Dedifferentiated amniotic fluid mesenchymal stem cell (primary cell): ENCODE data around the gene MYH6.
"Not testable (repeated sequence)": the region's sequence is repeated elsewhere in the genome, so short reads cannot be mapped to it uniquely, and the experiment has no call there.

ENCODE experiments used
- DNase-seq: peaks from one replicate; pipeline ENCODE4 v3.0.0-alpha.2; 2016; ENCODE audit errors: extremely low spot score

The MYH6 gene

GRCh38 chr14:23396781-23397407 is 11.2 kb downstream of the MYH6 start:
- DNase-seq, result no peak

- DNase-seq, result no peak
These were observed 11.9 kb downstream of the MYH6 start for GRCh38 chr14:23396126-23396525.

- no peak for DNase-seq
These were observed 15.5 kb downstream of the MYH6 start for GRCh38 chr14:23392613-23393012.

- not testable (repeated sequence) for DNase-seq
These were observed 18.2 kb downstream of the MYH6 start for GRCh38 chr14:23389871-23390270.

GRCh38 chr14:23389396-23389795 is 18.7 kb downstream of the MYH6 start:
- no peak for DNase-seq

GRCh38 chr14:23388996-23389395 is 19.1 kb downstream of the MYH6 start:
- no peak for DNase-seq

- DNase-seq, result no peak
These were observed 19.9 kb downstream of the MYH6 start for GRCh38 chr14:23387916-23388882.

GRCh38 chr14:23386999-23387398 is 21.1 kb downstream of the MYH6 start:
- no peak for DNase-seq

- DNase-seq, result not testable (repeated sequence)
These were observed 21.8 kb downstream of the MYH6 start for GRCh38 chr14:23386266-23386657.

GRCh38 chr14:23385642-23386265 is 22.3 kb downstream of the MYH6 start:
- DNase-seq, result no peak

- no peak for DNase-seq
These were observed 22.8 kb downstream of the MYH6 start for GRCh38 chr14:23385244-23385641.

- no peak for DNase-seq
These were observed 23.6 kb downstream of the MYH6 start for GRCh38 chr14:23384364-23385080.

GRCh38 chr14:23382731-23383440 is 25.2 kb downstream of the MYH6 start:
- DNase-seq, result no peak

- no peak for DNase-seq
These were observed 25.8 kb downstream of the MYH6 start for GRCh38 chr14:23382276-23382675.

- DNase-seq, result no peak
These were observed 26.2 kb downstream of the MYH6 start for GRCh38 chr14:23381871-23382270.

- DNase-seq, result no peak
These were observed 27.1 kb downstream of the MYH6 start for GRCh38 chr14:23380976-23381375.

- DNase-seq, result no peak
These were observed 27.7 kb downstream of the MYH6 start for GRCh38 chr14:23380197-23380914.

GRCh38 chr14:23379366-23380196 is 28.5 kb downstream of the MYH6 start:
- DNase-seq, result no peak

GRCh38 chr14:23378612-23379220 is 29.4 kb downstream of the MYH6 start:
- DNase-seq, result no peak
